Osteoblast (primary cell): Measurements from ENCODE around the gene DSC1. TPM values are rescaled to one million over a fixed set of nuclear protein-coding genes. Genes with fewer than 3 reads are reported as not detected.
A peak's percentile ranks its signal among the peaks of the same experiment; 100 is the strongest.

Source experiments
- DNase-seq: peaks from one replicate; pipeline ENCODE4 v3.0.0; 2011; ENCODE audit warnings: low spot score, mixed read lengths; ENCODE audit not compliant: insufficient read length; ENCODE audit errors: missing footprints
- H2AFZ ChIP-seq: 2 replicates; pipeline ENCODE4 v1.6.0; 2011; ENCODE audit warnings: mild to moderate bottlenecking, low read length
- H3K27ac ChIP-seq: 2 replicates; pipeline ENCODE4 v1.5.1; 2011; ENCODE audit warnings: mild to moderate bottlenecking, low read depth, low read length, moderate library complexity
- H3K27me3 ChIP-seq: 2 replicates; pipeline ENCODE4 v1.6.0; 2012; ENCODE audit warnings: mild to moderate bottlenecking, control low read depth, inconsistent platforms, low read length, moderate library complexity; ENCODE audit not compliant: insufficient read depth
- H3K36me3 ChIP-seq: 2 replicates; pipeline ENCODE4 v1.5.1; 2011; ENCODE audit warnings: mild to moderate bottlenecking, low read length, control low read depth, moderate library complexity; ENCODE audit not compliant: insufficient read depth
- H3K4me1 ChIP-seq: 2 replicates; pipeline ENCODE4 v1.5.1; 2011; ENCODE audit warnings: mild to moderate bottlenecking, low read length, control low read depth, moderate library complexity; ENCODE audit not compliant: insufficient read depth
- H3K4me2 ChIP-seq: 2 replicates; pipeline ENCODE4 v1.6.0; 2011; ENCODE audit warnings: mild to moderate bottlenecking, low read length; ENCODE audit not compliant: insufficient read depth
- H3K4me3 ChIP-seq: fragments of 200-600 bp; sonication (generic); 3 replicates; pipeline ENCODE4 v1.5.1; 2012; ENCODE audit warnings: mild to moderate bottlenecking, low read length, inconsistent platforms; ENCODE audit not compliant: insufficient read depth
- H3K79me2 ChIP-seq: 2 replicates; pipeline ENCODE4 v1.6.0; 2012; ENCODE audit warnings: mild to moderate bottlenecking, low read length, control low read depth, inconsistent platforms; ENCODE audit not compliant: insufficient read depth
- H3K9me3 ChIP-seq: 2 replicates; pipeline ENCODE4 v1.5.1; 2011; ENCODE audit warnings: low read depth, low read length, control low read depth
- H4K20me1 ChIP-seq: 2 replicates; pipeline ENCODE4 v1.6.0; 2012; ENCODE audit warnings: mild to moderate bottlenecking, low read length, control low read depth; ENCODE audit not compliant: insufficient read depth
- total RNA-seq: library from RNA; depleted of rRNA; stranded (reverse); fragments of >200 nt; gene quantifications from 2 replicates; pipeline ENCODE4 v1.2.3, GENCODE V29; 2012
- TF ChIP-seq, protein P1 (sequence below): IDR thresholded peaks from 2 replicates; pipeline ENCODE4 v1.5.1; 2011; ENCODE audit warnings: mild to moderate bottlenecking, low read depth, low read length, moderate library complexity; ENCODE audit errors: extremely low read depth

DSC1 gene
- total RNA-seq, 1 donor, result not detected

DNA sequence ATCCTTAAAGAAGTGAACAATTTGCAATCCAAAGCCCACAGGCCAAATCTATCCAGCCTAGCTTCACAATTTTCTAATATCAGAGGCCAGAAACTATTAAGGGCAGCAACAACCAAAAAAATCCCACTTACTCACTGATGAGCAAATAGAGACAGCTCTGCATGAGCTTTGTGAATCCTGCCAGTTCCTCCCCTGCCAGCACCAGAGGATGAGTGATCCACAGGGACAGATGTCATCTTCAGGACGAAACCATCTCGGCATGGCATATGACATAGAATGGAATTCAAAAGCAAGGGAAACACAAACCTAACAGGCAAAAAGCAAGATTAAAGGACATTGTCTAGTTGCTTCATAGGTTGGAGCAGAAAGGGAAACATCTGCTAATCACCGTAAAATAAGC, 58.2 kb downstream of the DSC1 start:
- Histone ChIP-seq H3K36me3 (no peaks in the 10 kb centered on the region), H3K79me2 (no peaks in the 10 kb centered on the region), H3K27me3 (peaks cover 7% of the 10 kb centered on the region), H3K27ac (no peak overlapping the region), H3K9me3 (no peaks in the 10 kb centered on the region), H2AFZ (no peak overlapping the region), H3K4me1 (no peaks in the 10 kb centered on the region), H3K4me3 (no peak overlapping the region), H4K20me1 (no peaks in the 10 kb centered on the region), H3K4me2 (no peak overlapping the region)
- DNase-seq, result no peak
- TF ChIP-seq, protein P1, sequence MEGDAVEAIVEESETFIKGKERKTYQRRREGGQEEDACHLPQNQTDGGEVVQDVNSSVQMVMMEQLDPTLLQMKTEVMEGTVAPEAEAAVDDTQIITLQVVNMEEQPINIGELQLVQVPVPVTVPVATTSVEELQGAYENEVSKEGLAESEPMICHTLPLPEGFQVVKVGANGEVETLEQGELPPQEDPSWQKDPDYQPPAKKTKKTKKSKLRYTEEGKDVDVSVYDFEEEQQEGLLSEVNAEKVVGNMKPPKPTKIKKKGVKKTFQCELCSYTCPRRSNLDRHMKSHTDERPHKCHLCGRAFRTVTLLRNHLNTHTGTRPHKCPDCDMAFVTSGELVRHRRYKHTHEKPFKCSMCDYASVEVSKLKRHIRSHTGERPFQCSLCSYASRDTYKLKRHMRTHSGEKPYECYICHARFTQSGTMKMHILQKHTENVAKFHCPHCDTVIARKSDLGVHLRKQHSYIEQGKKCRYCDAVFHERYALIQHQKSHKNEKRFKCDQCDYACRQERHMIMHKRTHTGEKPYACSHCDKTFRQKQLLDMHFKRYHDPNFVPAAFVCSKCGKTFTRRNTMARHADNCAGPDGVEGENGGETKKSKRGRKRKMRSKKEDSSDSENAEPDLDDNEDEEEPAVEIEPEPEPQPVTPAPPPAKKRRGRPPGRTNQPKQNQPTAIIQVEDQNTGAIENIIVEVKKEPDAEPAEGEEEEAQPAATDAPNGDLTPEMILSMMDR, result no peak

DNA sequence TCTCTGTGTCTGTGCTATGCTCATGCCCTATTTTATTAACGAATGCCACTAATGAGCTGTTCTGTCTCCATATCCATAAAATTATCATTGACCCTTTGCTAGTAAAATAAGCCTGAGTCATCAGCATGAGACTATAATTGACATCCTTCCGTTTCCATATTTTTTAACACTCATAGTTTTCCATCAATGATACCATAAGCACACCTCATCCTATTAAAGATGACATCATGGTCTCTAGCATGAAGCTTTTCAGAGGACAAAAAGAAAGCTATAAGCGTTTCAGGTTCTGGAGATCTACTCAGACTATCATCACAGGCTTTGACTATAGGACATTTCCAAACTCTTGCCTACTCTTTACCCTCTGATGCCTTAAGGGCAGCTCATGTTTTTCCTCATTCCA, 59.2 kb downstream of the DSC1 start:
- H3K27ac ChIP-seq, result no peak overlapping the region
- H3K4me3 ChIP-seq, result no peak overlapping the region
- H3K36me3 ChIP-seq, result no peaks in the 10 kb centered on the region
- no peak overlapping the region for H2AFZ ChIP-seq
- TF ChIP-seq, protein P1, result no peak
- H3K4me1 ChIP-seq, result no peaks in the 10 kb centered on the region
- H3K27me3 ChIP-seq, result peaks cover 7% of the 10 kb centered on the region
- H3K4me2 ChIP-seq, result no peak overlapping the region
- H4K20me1 ChIP-seq, result no peaks in the 10 kb centered on the region
- no peaks in the 10 kb centered on the region for H3K79me2 ChIP-seq
- no peaks in the 10 kb centered on the region for H3K9me3 ChIP-seq
- no peak for DNase-seq

DNA sequence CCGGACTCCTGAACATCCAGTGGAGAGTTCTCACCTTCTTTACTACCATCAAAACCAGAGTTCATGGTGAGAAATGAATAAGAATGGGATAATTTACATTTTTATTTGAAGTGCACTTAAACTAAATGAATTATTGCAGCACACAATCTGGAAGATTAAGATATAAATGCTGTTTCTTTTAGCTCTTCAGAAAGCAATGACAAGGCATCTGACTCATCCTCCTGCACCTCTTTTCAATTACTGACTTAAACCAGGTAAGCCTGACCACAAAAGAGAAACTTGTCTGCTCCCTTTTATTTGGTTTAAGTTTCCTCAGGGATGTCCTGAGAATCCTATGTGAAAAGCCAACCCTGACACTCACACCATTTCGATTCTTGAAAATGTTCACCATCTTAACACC, 59.7 kb downstream of the DSC1 start:
- H3K27me3 ChIP-seq, result peaks cover 7% of the 10 kb centered on the region
- H3K4me3 ChIP-seq, result no peak overlapping the region
- peak; percentile 46 for DNase-seq
- H3K79me2 ChIP-seq, result no peaks in the 10 kb centered on the region
- TF ChIP-seq, protein P1, result no peak
- no peaks in the 10 kb centered on the region for H3K4me1 ChIP-seq
- H3K27ac ChIP-seq, result no peak overlapping the region
- no peak overlapping the region for H2AFZ ChIP-seq
- H3K9me3 ChIP-seq, result no peaks in the 10 kb centered on the region
- no peaks in the 10 kb centered on the region for H3K36me3 ChIP-seq
- no peak overlapping the region for H3K4me2 ChIP-seq
- H4K20me1 ChIP-seq, result no peaks in the 10 kb centered on the region

DNA sequence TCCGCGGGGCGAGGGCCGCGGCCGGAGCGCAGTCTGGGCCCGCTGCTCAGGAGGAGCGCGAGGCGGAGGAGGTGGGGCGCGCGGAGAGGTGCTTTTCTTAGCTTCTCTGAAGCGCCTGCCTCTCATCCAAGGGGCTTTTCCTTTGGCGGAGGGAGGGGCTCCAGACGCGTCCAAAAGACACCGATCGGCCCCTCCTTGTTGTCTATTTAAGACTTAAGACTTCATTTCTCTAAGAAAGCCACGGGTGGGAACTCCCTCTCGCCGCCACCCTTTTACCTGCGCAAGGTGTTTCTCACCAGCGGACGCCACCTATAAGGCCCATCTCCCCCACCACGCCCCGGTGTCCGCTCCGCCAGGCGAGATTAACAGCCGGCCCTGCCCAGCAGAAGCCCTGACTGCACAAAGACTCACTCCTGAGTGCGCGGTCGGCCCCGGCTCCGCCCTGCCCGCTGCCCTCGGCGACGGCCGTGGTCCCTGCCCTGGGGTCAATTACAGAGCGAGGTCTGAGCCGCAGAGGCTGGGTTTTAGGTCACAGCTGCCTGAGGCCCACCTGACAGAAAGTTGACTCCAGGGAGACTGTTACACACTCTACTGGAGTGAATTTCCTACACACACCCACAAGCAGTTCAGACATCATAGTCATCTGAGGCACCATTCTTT, 60.5 kb downstream of the DSC1 start, which contains the start of gene DSC2:
DSC2 (minus strand) TSS at position 397 of the 660 bp plus-strand sequence. CDS start 450 bp downstream, outside the sequence.
- Histone ChIP-seq H3K4me3 (peak within 1 kb of the TSS; percentile 39), H3K36me3 (no peaks in the 10 kb centered on the region), H3K9me3 (no peaks in the 10 kb centered on the region), H3K79me2 (no peaks in the 10 kb centered on the region), H3K27me3 (peaks cover 7% of the 10 kb centered on the region), H3K4me1 (no peaks in the 10 kb centered on the region), H3K4me2 (no peak within 1 kb of the TSS), H2AFZ (no peak within 1 kb of the TSS), H4K20me1 (no peaks in the 10 kb centered on the region), H3K27ac (no peak within 1 kb of the TSS)
- DNase-seq, result peak; percentile 56
- TF ChIP-seq, protein P1, result no peak
